Neuronal stem cell (in vitro differentiated cells): ENCODE data around the gene DPPA4. TPM values are rescaled to one million over a fixed set of nuclear protein-coding genes. Genes with fewer than 3 reads are reported as not detected.
A peak's percentile ranks its signal among the peaks of the same experiment; 100 is the strongest.

Source experiments
- DNase-seq: peaks from one replicate; pipeline ENCODE4 v3.0.0-alpha.2; 2013; ENCODE audit warnings: low spot score
- H2AFZ ChIP-seq: one replicate; pipeline ENCODE4 v1.6.1; 2013; ENCODE audit warnings: mild to moderate bottlenecking, low read length, inconsistent platforms
- H2AK5ac ChIP-seq: 2 replicates; pipeline ENCODE4 v1.6.1; 2013; ENCODE audit warnings: low read depth, mild to moderate bottlenecking, inconsistent platforms, low read length, moderate library complexity, mixed read lengths
- H2BK120ac ChIP-seq: 2 replicates; pipeline ENCODE4 v1.6.1; 2013; ENCODE audit warnings: low read depth, mild to moderate bottlenecking, inconsistent platforms, low read length, moderate library complexity, mixed read lengths
- H2BK12ac ChIP-seq: one replicate; pipeline ENCODE4 v1.6.1; 2013; ENCODE audit warnings: low read length, inconsistent platforms
- H2BK15ac ChIP-seq: 2 replicates; pipeline ENCODE4 v1.6.1; 2013; ENCODE audit warnings: mild to moderate bottlenecking, low read length, inconsistent platforms, mixed read lengths
- H2BK5ac ChIP-seq: one replicate; pipeline ENCODE4 v1.6.1; 2013; ENCODE audit warnings: inconsistent platforms, mild to moderate bottlenecking, low read length, moderate library complexity
- H3K14ac ChIP-seq: one replicate; pipeline ENCODE4 v1.6.1; 2013; ENCODE audit warnings: low read length, inconsistent platforms
- H3K18ac ChIP-seq: 2 replicates; pipeline ENCODE4 v1.6.1; 2013; ENCODE audit warnings: low read length, inconsistent platforms
- H3K23ac ChIP-seq: 2 replicates; pipeline ENCODE4 v1.6.1; 2013; ENCODE audit warnings: low read depth, mild to moderate bottlenecking, mixed read lengths, low read length, inconsistent platforms; ENCODE audit not compliant: poor library complexity
- H3K27ac ChIP-seq: replicated peaks from 3 replicates; pipeline ENCODE4 v1.5.1; 2013; ENCODE audit warnings: low read length, inconsistent platforms
- H3K27me3 ChIP-seq, 3 experiments: 2 replicates each; pipeline ENCODE4 v1.6.1; 2013; ENCODE audit warnings: low read length in 3 of 3, mild to moderate bottlenecking in 2 of 3, inconsistent platforms in 1 of 3, low read depth in 1 of 3, mixed read lengths in 1 of 3, moderate library complexity in 1 of 3; ENCODE audit not compliant: control insufficient read depth in 3 of 3, insufficient read depth in 3 of 3
- H3K36me3 ChIP-seq, 2 donors: replicated peaks in 1 of 2; 2 replicates each; pipeline ENCODE4 v1.6.1; 2013; ENCODE audit warnings: low read length in 2 of 2; ENCODE audit not compliant: control insufficient read depth in 2 of 2, insufficient read depth in 2 of 2
- H3K4ac ChIP-seq: 2 replicates; pipeline ENCODE4 v1.6.1; 2013; ENCODE audit warnings: inconsistent platforms, mild to moderate bottlenecking, low read length, moderate library complexity
- H3K4me1 ChIP-seq, 2 donors: 1 replicate in 1 of 2; 2 replicates in 1 of 2; pipeline ENCODE4 v1.6.1; 2013; ENCODE audit warnings: low read length in 2 of 2, low read depth in 1 of 2; ENCODE audit not compliant: control insufficient read depth in 2 of 2, insufficient read depth in 1 of 2
- H3K4me2 ChIP-seq: one replicate; pipeline ENCODE4 v1.6.1; 2013; ENCODE audit warnings: mild to moderate bottlenecking, low read length, inconsistent platforms; ENCODE audit not compliant: insufficient read depth, poor library complexity, severe bottlenecking
- H3K4me3 ChIP-seq, 2 donors: 2 replicates each; pipeline ENCODE4 v1.5.1; 2013; ENCODE audit warnings: low read length in 2 of 2, mild to moderate bottlenecking in 2 of 2, inconsistent platforms in 1 of 2, moderate library complexity in 1 of 2
- H3K79me1 ChIP-seq: one replicate; pipeline ENCODE4 v1.6.1; 2013; ENCODE audit warnings: low read depth, mild to moderate bottlenecking, inconsistent platforms, low read length, moderate library complexity
- H3K9ac ChIP-seq: one replicate; pipeline ENCODE4 v1.6.1; 2013; ENCODE audit warnings: mild to moderate bottlenecking, low read depth, low read length, inconsistent platforms; ENCODE audit not compliant: poor library complexity
- H3K9me3 ChIP-seq, 2 donors: replicated peaks in 1 of 2; 2 replicates each; pipeline versions ENCODE3 to v1.6.1; 2013; ENCODE audit warnings: low read length in 2 of 2, mild to moderate bottlenecking in 2 of 2, inconsistent platforms in 1 of 2, low read depth in 1 of 2, mixed read lengths in 1 of 2, moderate library complexity in 1 of 2; ENCODE audit not compliant: control insufficient read depth in 2 of 2, insufficient read depth in 1 of 2
- H4K8ac ChIP-seq: one replicate; pipeline ENCODE4 v1.6.1; 2013; ENCODE audit warnings: low read depth, mild to moderate bottlenecking, inconsistent platforms, low read length, moderate library complexity
- H4K91ac ChIP-seq: one replicate; pipeline ENCODE4 v1.6.1; 2013; ENCODE audit warnings: low read length, low read depth, mild to moderate bottlenecking, inconsistent platforms; ENCODE audit not compliant: poor library complexity
- whole genome bisulfite sequencing, 2 donors: extraction: QIAGEN DNeasy Blood & Tissue Kit; methylation state at CpG; one replicate each; pipeline ENCODE4 v1.1.7; 2013; ENCODE audit warnings: missing lambda C conversion rate in 2 of 2, mixed read lengths in 1 of 2; ENCODE audit not compliant: insufficient read length in 2 of 2, insufficient replicate concordance in 1 of 2; ENCODE audit errors: extremely low coverage in 2 of 2; 5-methylcytosine and 5-hydroxymethylcytosine counted together
- polyA plus RNA-seq, 2 experiments: library from polyadenylated mRNA; stranded (reverse); fragments of 200-250 nt; gene quantifications; one replicate each; pipeline ENCODE4 v1.2.3, GENCODE V29; 2013

The DPPA4 gene, protein sequence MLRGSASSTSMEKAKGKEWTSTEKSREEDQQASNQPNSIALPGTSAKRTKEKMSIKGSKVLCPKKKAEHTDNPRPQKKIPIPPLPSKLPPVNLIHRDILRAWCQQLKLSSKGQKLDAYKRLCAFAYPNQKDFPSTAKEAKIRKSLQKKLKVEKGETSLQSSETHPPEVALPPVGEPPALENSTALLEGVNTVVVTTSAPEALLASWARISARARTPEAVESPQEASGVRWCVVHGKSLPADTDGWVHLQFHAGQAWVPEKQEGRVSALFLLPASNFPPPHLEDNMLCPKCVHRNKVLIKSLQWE
- polyA plus RNA-seq (2013, experiment 1 of 2): 189 TPM
- 188 TPM for polyA plus RNA-seq (2013, experiment 2 of 2)

DNA sequence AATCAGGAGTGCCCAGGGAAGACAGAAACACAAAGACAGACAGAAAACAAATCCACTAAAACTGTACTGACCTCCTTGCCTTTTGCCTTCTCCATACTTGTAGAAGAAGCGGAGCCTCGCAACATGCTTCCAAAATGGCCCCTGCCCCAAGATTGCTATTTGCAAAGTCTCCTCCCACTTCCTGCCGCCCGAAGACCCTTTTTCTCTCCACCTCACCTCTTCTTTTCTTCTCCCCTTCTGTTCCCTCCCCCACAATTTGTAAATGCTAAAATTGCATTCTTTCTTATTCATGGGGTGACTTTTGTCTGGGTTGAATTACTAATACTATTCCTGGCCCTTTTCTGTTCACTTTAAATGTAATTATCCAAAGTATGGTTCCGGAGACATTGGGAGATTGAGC lies at the start of gene DPPA4:
DPPA4 (minus strand) TSS at position 154 of the 400 bp plus-strand sequence; CDS start at position 125, 29 bp downstream.
- H3K4ac ChIP-seq: no peak within 1 kb of the TSS
- peak within 1 kb of the TSS; percentile 37 for H2BK15ac ChIP-seq
- peak within 1 kb of the TSS; percentile 49 to 93 for H3K4me3 ChIP-seq
- H2AFZ ChIP-seq: peak within 1 kb of the TSS; percentile 83
- peaks cover 2% of the 10 kb centered on the region for H3K79me1 ChIP-seq
- H3K4me2 ChIP-seq: peak within 1 kb of the TSS; percentile 42
- H3K23ac ChIP-seq: no peak within 1 kb of the TSS
- no peak for DNase-seq
- peaks cover 0 to 2% (median 0%) of the 10 kb centered on the region in 3 experiments for H3K27me3 ChIP-seq
- H3K9ac ChIP-seq: no peak within 1 kb of the TSS
- H3K4me1 ChIP-seq: peaks cover 7 to 10% of the 10 kb centered on the region in 2 donors
- WGBS, 2 donors: no CpG with 5 or more reads among the region's 5 CpGs
- peak within 1 kb of the TSS; percentile 80 for H3K27ac ChIP-seq
- no peak within 1 kb of the TSS for H2BK5ac ChIP-seq
- peak within 1 kb of the TSS; percentile 56 for H3K14ac ChIP-seq
- peaks cover 15 to 31% of the 10 kb centered on the region in 2 donors for H3K36me3 ChIP-seq
- no peak within 1 kb of the TSS for H2BK12ac ChIP-seq
- no peaks in the 10 kb centered on the region for H3K9me3 ChIP-seq
- H4K8ac ChIP-seq: no peak within 1 kb of the TSS
- no peak within 1 kb of the TSS for H4K91ac ChIP-seq
- peak within 1 kb of the TSS; percentile 65 for H3K18ac ChIP-seq
- no peak within 1 kb of the TSS for H2AK5ac ChIP-seq
- H2BK120ac ChIP-seq: no peak within 1 kb of the TSS

DNA sequence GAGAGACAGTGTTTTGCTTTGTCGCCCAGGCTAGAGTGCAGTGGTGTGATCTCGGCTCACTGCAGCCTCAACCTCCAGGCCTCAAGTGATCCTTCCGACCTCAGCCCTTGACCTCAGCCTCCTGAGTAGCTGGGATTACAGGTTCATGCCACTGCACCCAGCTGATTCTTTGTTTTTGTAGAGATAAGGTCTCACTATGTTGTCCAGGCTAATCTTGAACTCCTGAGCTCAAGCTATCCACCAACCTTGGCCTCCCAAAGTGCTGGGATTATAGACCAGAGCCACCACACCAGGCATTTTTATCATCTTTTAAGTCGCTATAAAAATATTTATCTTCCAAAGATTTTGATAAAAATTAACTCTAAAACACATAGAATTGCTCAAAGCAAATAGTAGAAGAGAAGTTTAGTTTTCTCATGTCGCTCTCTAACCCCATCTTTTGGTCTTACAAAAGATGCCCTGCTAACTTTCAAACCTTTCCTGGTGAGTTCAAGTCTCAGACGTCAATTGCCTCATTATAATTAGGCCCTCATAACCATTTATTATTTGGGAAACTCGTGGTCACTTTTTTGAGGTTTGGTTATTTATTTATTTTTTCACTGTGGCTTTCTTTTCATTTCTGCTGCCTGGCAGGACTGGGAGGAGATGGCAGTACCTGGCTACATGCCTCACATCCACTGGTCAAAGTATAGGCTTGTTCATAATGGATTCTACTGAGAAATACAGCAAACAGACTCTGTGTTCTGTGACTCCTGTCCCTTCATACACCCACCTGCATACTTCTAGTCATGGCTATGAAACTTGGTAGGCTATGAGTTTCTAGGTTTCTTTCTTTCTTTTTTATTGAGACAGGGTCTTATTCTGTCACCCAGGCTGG lies 48.3 kb upstream of the DPPA4 start:
- Histone ChIP-seq H4K91ac (no peak overlapping the region), H2AK5ac (no peak overlapping the region), H3K4ac (no peak overlapping the region), H3K23ac (no peak overlapping the region), H3K4me1 (no peaks in the 10 kb centered on the region), H3K4me2 (no peak overlapping the region), H4K8ac (no peak overlapping the region), H2BK120ac (no peak overlapping the region), H3K9ac (no peak overlapping the region), H3K36me3 (no peaks in the 10 kb centered on the region), H2BK15ac (no peak overlapping the region), H3K79me1 (no peaks in the 10 kb centered on the region), H3K18ac (no peak overlapping the region), H3K9me3 (no peaks in the 10 kb centered on the region), H3K4me3 (no peak overlapping the region), H3K27ac (no peak overlapping the region), H2AFZ (no peak overlapping the region), H2BK5ac (no peak overlapping the region), H2BK12ac (no peak overlapping the region), H3K14ac (no peak overlapping the region), H3K27me3 (no peaks in the 10 kb centered on the region)
- no peak for DNase-seq
- WGBS, 2 donors: no CpG with 5 or more reads among the region's 7 CpGs

GRCh38 chr3:109384164-109384563 lies 46.8 kb upstream of the DPPA4 start:
- H3K14ac ChIP-seq: no peak overlapping the region
- no peak overlapping the region for H3K27ac ChIP-seq
- no peak overlapping the region for H3K9ac ChIP-seq
- no peaks in the 10 kb centered on the region for H3K4me1 ChIP-seq
- no peaks in the 10 kb centered on the region for H3K36me3 ChIP-seq
- DNase-seq: no peak
- no peak overlapping the region for H2BK15ac ChIP-seq
- H2BK120ac ChIP-seq: no peak overlapping the region
- H2AFZ ChIP-seq: no peak overlapping the region
- no CpG with 5 or more reads among the region's 1 CpG for WGBS, 2 donors
- no peak overlapping the region for H4K8ac ChIP-seq
- H3K18ac ChIP-seq: no peak overlapping the region
- H3K9me3 ChIP-seq: no peaks in the 10 kb centered on the region
- H2AK5ac ChIP-seq: no peak overlapping the region
- no peaks in the 10 kb centered on the region for H3K27me3 ChIP-seq
- no peak overlapping the region for H2BK12ac ChIP-seq
- H3K4ac ChIP-seq: no peak overlapping the region
- H3K79me1 ChIP-seq: no peaks in the 10 kb centered on the region
- H2BK5ac ChIP-seq: no peak overlapping the region
- no peak overlapping the region for H3K23ac ChIP-seq
- H4K91ac ChIP-seq: no peak overlapping the region
- no peak overlapping the region for H3K4me2 ChIP-seq
- H3K4me3 ChIP-seq: no peak overlapping the region

- H3K9me3 ChIP-seq: no peaks in the 10 kb centered on the region
- no peaks in the 10 kb centered on the region for H3K36me3 ChIP-seq
- H2BK12ac ChIP-seq: no peak overlapping the region
- H3K79me1 ChIP-seq: no peaks in the 10 kb centered on the region
- H3K23ac ChIP-seq: no peak overlapping the region
- no peak overlapping the region for H2AK5ac ChIP-seq
- H4K91ac ChIP-seq: no peak overlapping the region
- WGBS, 2 donors: no CpG with 5 or more reads among the region's 7 CpGs
- H3K4me3 ChIP-seq: no peak overlapping the region
- H3K27ac ChIP-seq: no peak overlapping the region
- no peak overlapping the region for H3K14ac ChIP-seq
- no peak overlapping the region for H2BK120ac ChIP-seq
- no peaks in the 10 kb centered on the region for H3K27me3 ChIP-seq
- H3K4ac ChIP-seq: no peak overlapping the region
- no peak for DNase-seq
- H3K18ac ChIP-seq: no peak overlapping the region
- no peaks in the 10 kb centered on the region for H3K4me1 ChIP-seq
- no peak overlapping the region for H2BK15ac ChIP-seq
- no peak overlapping the region for H2BK5ac ChIP-seq
- no peak overlapping the region for H3K9ac ChIP-seq
- H3K4me2 ChIP-seq: no peak overlapping the region
- no peak overlapping the region for H2AFZ ChIP-seq
- no peak overlapping the region for H4K8ac ChIP-seq
These were observed 45.2 kb upstream of the DPPA4 start for GRCh38 chr3:109382588-109382987.
